MCF 10A (cell line): ENCODE results near the gene C1orf50. TPM values are rescaled to one million over a fixed set of nuclear protein-coding genes. Genes with fewer than 3 reads are reported as not detected.

Source experiments
- BruUV-seq: library from RNA; stranded (reverse); fragments of 400-500 nt; replicated peaks from 2 replicates; lab custom pipeline; 2021; lab: Mats Ljungman, UMichigan
- CTCF ChIA-PET: fragments of 300-600 bp; sonication (Branson Sonifier 250); formaldehyde crosslinking; extraction: SDS; loops from one replicate; lab custom pipeline; 2021; ENCODE audit warnings: antibody characterized with exemption, inconsistent platforms; lab: Yijun Ruan, JAX
- POLR2A ChIA-PET: fragments of 300-600, 350-650 bp; sonication (Branson Sonifier 250); formaldehyde crosslinking; extraction: SDS; loops from one replicate; lab custom pipeline; 2020; ENCODE audit warnings: antibody characterized with exemption, inconsistent platforms; lab: Yijun Ruan, JAX
- DNase-seq: peaks from one replicate; pipeline ENCODE4 v3.0.0-alpha.2; 2018; ENCODE audit not compliant: unreplicated experiment
- H3K27ac Mint-ChIP-seq: one replicate; pipeline ENCODE4 v1.8.0; 2022; ENCODE audit warnings: mild to moderate bottlenecking, low read depth, mixed read lengths; ENCODE audit not compliant: unreplicated experiment
- H3K27me3 Mint-ChIP-seq: one replicate; pipeline ENCODE4 v1.8.0; 2022; ENCODE audit warnings: mixed read lengths; ENCODE audit not compliant: insufficient read depth, unreplicated experiment
- H3K36me3 Mint-ChIP-seq: one replicate; pipeline ENCODE4 v1.8.0; 2022; ENCODE audit warnings: mild to moderate bottlenecking, moderate library complexity, mixed read lengths; ENCODE audit not compliant: insufficient read depth, unreplicated experiment
- H3K4me1 Mint-ChIP-seq: one replicate; pipeline ENCODE4 v1.8.0; 2022; ENCODE audit warnings: mixed read lengths; ENCODE audit not compliant: insufficient read depth, unreplicated experiment
- H3K4me3 Mint-ChIP-seq: one replicate; pipeline ENCODE4 v1.8.0; 2022; ENCODE audit warnings: mild to moderate bottlenecking, moderate library complexity, mixed read lengths; ENCODE audit not compliant: unreplicated experiment
- H3K9me3 Mint-ChIP-seq: one replicate; pipeline ENCODE4 v1.8.0; 2022; ENCODE audit warnings: mixed read lengths; ENCODE audit not compliant: unreplicated experiment
- intact Hi-C: fragments of 100-400 bp; cut with micrococcal nuclease; formaldehyde crosslinking; loops from 2 replicates; pipeline ENCODE4 v1.14.1; 2022
- total RNA-seq: library from RNA; stranded (reverse); gene quantifications from 2 replicates; pipeline ENCODE4 v1.2.3, GENCODE V29; 2022
- TF ChIP-seq, protein P1 (sequence below): fragments of 200-600 bp; IDR thresholded peaks from one replicate; pipeline ENCODE4 v1.8.0; 2022; ENCODE audit warnings: antibody characterized with exemption, mild to moderate bottlenecking; ENCODE audit not compliant: unreplicated experiment

Gene C1orf50
- total RNA-seq, 1 experiment from 2014 or later, result 11.7 TPM

DNA sequence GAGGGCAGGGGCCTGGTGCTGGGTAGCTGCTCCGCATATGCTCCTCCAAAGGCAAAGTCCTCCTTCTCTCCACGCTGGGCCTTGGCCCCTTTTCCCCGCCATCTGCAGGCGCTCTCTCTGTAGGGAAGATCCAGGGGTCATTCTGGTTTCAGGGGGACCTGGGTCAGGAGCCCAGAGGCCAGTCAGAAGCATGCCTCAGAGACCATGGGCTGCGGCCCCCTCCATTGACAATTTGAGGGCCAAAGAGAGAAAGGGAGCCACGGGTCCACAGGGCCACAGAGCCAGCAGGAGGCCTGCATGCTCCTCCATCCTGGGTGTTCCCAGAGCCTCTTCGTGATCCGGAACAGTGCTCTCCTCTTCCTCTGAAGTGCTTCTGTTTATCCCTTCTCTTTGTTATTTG, 24.9 kb upstream of the C1orf50 start:
- peak overlapping the region; percentile 5 for H3K27ac Mint-ChIP-seq

DNA sequence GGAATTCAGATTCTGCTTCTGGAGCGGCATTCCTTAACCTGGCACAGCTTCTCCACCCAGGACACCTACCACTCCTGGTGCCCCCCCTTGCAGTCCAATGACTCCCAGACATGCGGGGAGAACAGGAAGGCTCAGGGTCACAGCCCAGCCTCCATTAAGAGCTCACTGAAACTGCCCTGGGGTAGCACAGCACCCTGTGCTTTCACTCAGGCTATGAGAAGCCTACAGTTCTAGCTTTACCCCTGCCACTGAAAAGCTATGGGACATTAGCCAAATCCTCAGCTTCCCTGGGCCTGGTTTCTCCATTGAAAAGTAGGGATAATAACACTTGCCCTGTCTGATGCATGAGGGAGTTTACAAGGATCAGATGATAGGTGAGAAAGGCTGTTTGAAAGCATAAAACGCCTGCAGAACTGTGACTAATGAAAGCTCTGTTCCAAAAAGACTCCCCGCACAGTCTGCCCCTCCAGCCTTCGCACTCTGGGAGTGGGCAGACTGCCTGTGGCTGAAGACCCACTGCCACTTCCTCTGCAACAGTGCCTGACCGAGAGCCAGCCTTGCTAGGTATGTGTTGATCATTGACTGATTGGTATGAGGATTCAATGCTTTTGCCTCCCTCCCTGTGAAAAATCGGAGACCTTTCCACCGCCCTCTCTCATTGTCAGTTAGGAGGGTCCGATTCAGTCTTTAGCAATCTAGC, 24.3 kb upstream of the C1orf50 start:
- CTCF ChIA-PET, result interaction anchor here (0.5 to 1.4 kb wide), 6 partner anchors 9 to 117 kb away, joined by 3 to 10 read pairs (median 4); partner anchors contain the start of genes C1orf50 and P3H1
- POLR2A ChIA-PET, result interaction anchor here (0.6 to 2.9 kb wide), 12 partner anchors 9 to 130 kb away, joined by 3 to 30 read pairs (median 5); partner anchors contain the start of genes C1orf50, P3H1, PPIH and YBX1
- H3K4me1 Mint-ChIP-seq, result peaks cover 11% of the 10 kb centered on the region
- TF ChIP-seq, protein P1, sequence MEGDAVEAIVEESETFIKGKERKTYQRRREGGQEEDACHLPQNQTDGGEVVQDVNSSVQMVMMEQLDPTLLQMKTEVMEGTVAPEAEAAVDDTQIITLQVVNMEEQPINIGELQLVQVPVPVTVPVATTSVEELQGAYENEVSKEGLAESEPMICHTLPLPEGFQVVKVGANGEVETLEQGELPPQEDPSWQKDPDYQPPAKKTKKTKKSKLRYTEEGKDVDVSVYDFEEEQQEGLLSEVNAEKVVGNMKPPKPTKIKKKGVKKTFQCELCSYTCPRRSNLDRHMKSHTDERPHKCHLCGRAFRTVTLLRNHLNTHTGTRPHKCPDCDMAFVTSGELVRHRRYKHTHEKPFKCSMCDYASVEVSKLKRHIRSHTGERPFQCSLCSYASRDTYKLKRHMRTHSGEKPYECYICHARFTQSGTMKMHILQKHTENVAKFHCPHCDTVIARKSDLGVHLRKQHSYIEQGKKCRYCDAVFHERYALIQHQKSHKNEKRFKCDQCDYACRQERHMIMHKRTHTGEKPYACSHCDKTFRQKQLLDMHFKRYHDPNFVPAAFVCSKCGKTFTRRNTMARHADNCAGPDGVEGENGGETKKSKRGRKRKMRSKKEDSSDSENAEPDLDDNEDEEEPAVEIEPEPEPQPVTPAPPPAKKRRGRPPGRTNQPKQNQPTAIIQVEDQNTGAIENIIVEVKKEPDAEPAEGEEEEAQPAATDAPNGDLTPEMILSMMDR, result no peak
- peaks cover 19% of the 10 kb centered on the region for H3K36me3 Mint-ChIP-seq
- H3K27me3 Mint-ChIP-seq, result no peaks in the 10 kb centered on the region
- no peak overlapping the region for H3K4me3 Mint-ChIP-seq
- intact Hi-C loops, result no loop called here
- BruUV-seq, result no TSS peak
- no peaks in the 10 kb centered on the region for H3K9me3 Mint-ChIP-seq
- peak overlapping the region; percentile 5 for H3K27ac Mint-ChIP-seq
- no peak for DNase-seq

More for the DNA sequence above, 24.9 kb upstream of the C1orf50 start:
- Mint-ChIP-seq H3K27me3 (no peaks in the 10 kb centered on the region), H3K36me3 (peaks cover 19% of the 10 kb centered on the region), H3K4me1 (peaks cover 15% of the 10 kb centered on the region), H3K4me3 (no peak overlapping the region), H3K9me3 (no peaks in the 10 kb centered on the region)
- BruUV-seq, result no TSS peak
- TF ChIP-seq, protein P1, result no peak
- CTCF ChIA-PET, result interaction anchor here (1.3 kb wide), 1 partner anchor 15 kb away, joined by 3 read pairs; no protein-coding TSS in a partner anchor
- POLR2A ChIA-PET, result interaction anchor here (0.6 to 2.9 kb wide), 5 partner anchors 9 to 129 kb away, joined by 4 to 30 read pairs (median 5); partner anchors contain the start of genes C1orf50 and P3H1
- intact Hi-C loops, result no loop called here
- no peak for DNase-seq

DNA sequence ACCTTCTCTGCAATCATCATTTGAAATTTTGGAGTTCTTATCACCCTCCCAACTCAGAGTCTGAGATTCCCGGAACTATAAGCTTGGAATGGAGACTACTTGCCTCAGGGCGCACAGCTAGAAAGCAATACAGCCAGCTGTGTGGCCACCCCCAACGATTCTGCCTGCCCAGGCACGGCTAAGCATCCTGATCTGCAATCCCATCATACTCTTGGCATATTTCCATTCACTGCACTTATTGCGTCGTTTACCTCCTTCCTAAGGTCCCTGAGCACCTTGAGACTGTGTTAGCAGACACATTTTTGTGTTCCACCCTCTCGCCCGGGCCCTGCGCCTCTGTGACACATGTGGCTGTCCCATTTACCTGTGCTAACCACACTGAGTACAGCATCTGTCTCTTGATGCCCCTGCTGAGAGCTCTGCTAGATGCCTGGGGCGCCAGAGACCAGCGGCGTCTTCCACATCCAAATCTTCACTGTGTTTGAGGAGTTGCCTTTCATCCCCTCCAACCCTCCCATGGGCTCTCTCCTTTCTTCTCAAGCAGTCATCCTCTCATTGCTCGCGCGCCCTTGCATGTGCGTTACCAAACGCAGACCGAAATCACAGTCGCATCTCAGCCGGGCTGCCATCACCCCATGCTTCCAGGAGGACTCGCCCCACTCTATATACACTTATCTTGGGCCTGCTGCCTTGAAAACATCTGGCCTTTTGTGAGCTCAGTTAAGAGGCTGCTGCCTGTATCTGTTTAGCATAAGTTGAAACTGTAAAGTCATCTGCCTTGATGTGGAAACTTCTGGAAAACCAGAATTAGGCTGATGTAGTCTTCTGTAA, 23.5 kb upstream of the C1orf50 start:
- intact Hi-C loops, result no loop called here
- no peaks in the 10 kb centered on the region for H3K27me3 Mint-ChIP-seq
- no TSS peak for BruUV-seq
- POLR2A ChIA-PET, result interaction anchor here (0.8 to 2.9 kb wide), 11 partner anchors 10 to 130 kb away, joined by 3 to 30 read pairs (median 5); partner anchors contain the start of genes C1orf50, P3H1, PPIH and YBX1
- no peak overlapping the region for H3K4me3 Mint-ChIP-seq
- H3K9me3 Mint-ChIP-seq, result no peaks in the 10 kb centered on the region
- H3K36me3 Mint-ChIP-seq, result peaks cover 19% of the 10 kb centered on the region
- TF ChIP-seq, protein P1, result no peak
- peak; percentile 76 for DNase-seq
- H3K27ac Mint-ChIP-seq, result no peak overlapping the region
- CTCF ChIA-PET, result interaction anchor here (0.5 to 1.4 kb wide), 8 partner anchors 9 to 117 kb away, joined by 3 to 10 read pairs (median 4); partner anchors contain the start of genes C1orf50 and P3H1
- peaks cover 16% of the 10 kb centered on the region for H3K4me1 Mint-ChIP-seq
